KOPT-K1 (cell line): ENCODE results near the gene C9orf50.

Source experiments
- H3K27ac ChIP-seq: fragments of 200-600 bp; sonication (generic); 2 replicates; pipeline ENCODE4 v1.5.1; 2016; ENCODE audit warnings: antibody characterized with exemption, mild to moderate bottlenecking, low read depth, low read length; ENCODE audit not compliant: poor library complexity, severe bottlenecking
- H3K36me3 ChIP-seq: fragments of 200-600 bp; sonication (generic); 2 replicates; pipeline ENCODE4 v1.5.1; 2017; ENCODE audit warnings: antibody characterized with exemption, mild to moderate bottlenecking, low read length, moderate library complexity; ENCODE audit not compliant: insufficient read depth
- H3K9me3 ChIP-seq: fragments of 200-600 bp; sonication (generic); 2 replicates; pipeline ENCODE4 v1.5.1; 2017; ENCODE audit warnings: antibody characterized with exemption, low read length, mild to moderate bottlenecking; ENCODE audit not compliant: insufficient read depth, poor library complexity, severe bottlenecking

C9orf50 gene

GRCh38 chr9:129611307-129611800 is 9.5 kb downstream of the C9orf50 start:
- H3K27ac ChIP-seq: no peak overlapping the region
- H3K9me3 ChIP-seq: no peaks in the 10 kb centered on the region
- no peaks in the 10 kb centered on the region for H3K36me3 ChIP-seq

GRCh38 chr9:129610473-129611306 is 10.2 kb downstream of the C9orf50 start:
- H3K27ac ChIP-seq: no peak overlapping the region
- H3K9me3 ChIP-seq: no peaks in the 10 kb centered on the region
- no peaks in the 10 kb centered on the region for H3K36me3 ChIP-seq

- H3K9me3 ChIP-seq: no peaks in the 10 kb centered on the region
- no peaks in the 10 kb centered on the region for H3K36me3 ChIP-seq
- H3K27ac ChIP-seq: no peak overlapping the region
These were observed 10.8 kb downstream of the C9orf50 start for GRCh38 chr9:129610213-129610472.

- no peak overlapping the region for H3K27ac ChIP-seq
- no peaks in the 10 kb centered on the region for H3K36me3 ChIP-seq
- no peaks in the 10 kb centered on the region for H3K9me3 ChIP-seq
These were observed 11.3 kb downstream of the C9orf50 start for GRCh38 chr9:129609486-129610212.

GRCh38 chr9:129608561-129609481 is 12.1 kb downstream of the C9orf50 start:
- Histone ChIP-seq H3K36me3 (no peaks in the 10 kb centered on the region), H3K27ac (no peak overlapping the region), H3K9me3 (no peaks in the 10 kb centered on the region)

GRCh38 chr9:129607027-129607387 is 13.9 kb downstream of the C9orf50 start:
- H3K27ac ChIP-seq: no peak overlapping the region
- H3K36me3 ChIP-seq: no peaks in the 10 kb centered on the region
- no peaks in the 10 kb centered on the region for H3K9me3 ChIP-seq

GRCh38 chr9:129606161-129607026 is 14.5 kb downstream of the C9orf50 start:
- H3K9me3 ChIP-seq: no peaks in the 10 kb centered on the region
- no peaks in the 10 kb centered on the region for H3K36me3 ChIP-seq
- H3K27ac ChIP-seq: no peak overlapping the region

- no peaks in the 10 kb centered on the region for H3K9me3 ChIP-seq
- H3K36me3 ChIP-seq: no peaks in the 10 kb centered on the region
- no peak overlapping the region for H3K27ac ChIP-seq
These were observed 16.1 kb downstream of the C9orf50 start for GRCh38 chr9:129604766-129605163.

GRCh38 chr9:129604056-129604765 is 16.7 kb downstream of the C9orf50 start:
- Histone ChIP-seq H3K36me3 (no peaks in the 10 kb centered on the region), H3K27ac (no peak overlapping the region)

GRCh38 chr9:129602598-129603415 is 18.1 kb downstream of the C9orf50 start:
- Histone ChIP-seq H3K36me3 (no peaks in the 10 kb centered on the region), H3K27ac (no peak overlapping the region), H3K9me3 (no peaks in the 10 kb centered on the region)

More at GRCh38 chr9:129604056-129604765, 16.7 kb downstream of the C9orf50 start:
- no peaks in the 10 kb centered on the region for H3K9me3 ChIP-seq

- H3K36me3 ChIP-seq: no peaks in the 10 kb centered on the region
- no peak overlapping the region for H3K27ac ChIP-seq
These were observed 19.7 kb downstream of the C9orf50 start for GRCh38 chr9:129601082-129601674.

GRCh38 chr9:129598089-129598596 is 22.8 kb downstream of the C9orf50 start:
- no peaks in the 10 kb centered on the region for H3K9me3 ChIP-seq
- no peak overlapping the region for H3K27ac ChIP-seq
- H3K36me3 ChIP-seq: no peaks in the 10 kb centered on the region

More at GRCh38 chr9:129601082-129601674, 19.7 kb downstream of the C9orf50 start:
- H3K9me3 ChIP-seq: no peaks in the 10 kb centered on the region
